IMR-90 (cell line): ENCODE data around the gene KRT16. TPM values are rescaled to one million over a fixed set of nuclear protein-coding genes. Genes with fewer than 3 reads are reported as not detected.

Experiments used
- ATAC-seq: fragments of 200-7000 bp; cut with Tn5 transposase; 2 replicates; pipeline ENCODE4 v1.9.1; 2020; ENCODE audit warnings: low read depth, mild to moderate bottlenecking, moderate library complexity
- BruUV-seq: library from RNA; stranded (reverse); fragments of 400-500 nt; replicated peaks from 2 replicates; lab custom pipeline; 2021; lab: Mats Ljungman, UMichigan
- CTCF ChIA-PET: fragments of 300-600 bp; formaldehyde crosslinking; extraction: SDS; loops from one replicate; lab custom pipeline; 2021; ENCODE audit warnings: antibody characterized with exemption; lab: Yijun Ruan, JAX
- POLR2A ChIA-PET: fragments of 300-600 bp; sonication (Branson Sonifier 250); formaldehyde crosslinking; loops from one replicate; lab custom pipeline; 2022; ENCODE audit warnings: antibody characterized with exemption; ENCODE audit not compliant: unreplicated experiment; lab: Charles Lee
- DNase-seq: peaks from one replicate; pipeline ENCODE4 v3.0.0; 2013
- H2AFZ ChIP-seq: replicated peaks from 2 replicates; pipeline ENCODE3; 2013; ENCODE audit warnings: low read length, mild to moderate bottlenecking; ENCODE audit not compliant: poor library complexity
- H2AK5ac ChIP-seq: 2 replicates; pipeline ENCODE4 v1.6.1; 2013; ENCODE audit warnings: low read depth, low read length, inconsistent platforms
- H2AK9ac ChIP-seq: replicated peaks from 2 replicates; pipeline ENCODE3; 2013; ENCODE audit warnings: mild to moderate bottlenecking, low read depth, low read length, moderate library complexity; ENCODE audit not compliant: poor library complexity
- H2BK120ac ChIP-seq: 2 replicates; pipeline ENCODE4 v1.6.1; 2013; ENCODE audit warnings: low read depth, low read length, inconsistent platforms
- H2BK15ac ChIP-seq: 3 replicates; pipeline ENCODE4 v1.6.1; 2013; ENCODE audit warnings: low read depth, low read length, inconsistent platforms
- H2BK20ac ChIP-seq: 2 replicates; pipeline ENCODE4 v1.6.1; 2013; ENCODE audit warnings: low read depth, mild to moderate bottlenecking, inconsistent platforms, low read length, moderate library complexity
- H2BK5ac ChIP-seq: 2 replicates; pipeline ENCODE4 v1.6.1; 2013; ENCODE audit warnings: mild to moderate bottlenecking, low read depth, low read length, inconsistent platforms; ENCODE audit not compliant: poor library complexity, severe bottlenecking
- H3K14ac ChIP-seq: replicated peaks from 2 replicates; pipeline ENCODE4 v1.6.1; 2013; ENCODE audit warnings: low read depth, low read length, inconsistent platforms
- H3K18ac ChIP-seq: 2 replicates; pipeline ENCODE4 v1.6.1; 2013; ENCODE audit warnings: low read depth, low read length, control low read depth
- H3K23ac ChIP-seq: 2 replicates; pipeline ENCODE4 v1.6.1; 2013; ENCODE audit warnings: low read depth, low read length, inconsistent platforms
- H3K27ac ChIP-seq: 2 replicates; pipeline ENCODE4 v1.5.1; 2013; ENCODE audit warnings: mild to moderate bottlenecking, control low read depth, low read length; ENCODE audit not compliant: insufficient read depth
- H3K27me3 ChIP-seq: 2 replicates; pipeline ENCODE4 v1.6.1; 2013; ENCODE audit warnings: low read length; ENCODE audit not compliant: control insufficient read depth, insufficient read depth
- H3K36me3 ChIP-seq: 2 replicates; pipeline ENCODE4 v1.6.1; 2013; ENCODE audit warnings: low read length, mixed read lengths; ENCODE audit not compliant: control insufficient read depth, insufficient read depth
- H3K4ac ChIP-seq: 2 replicates; pipeline ENCODE4 v1.6.1; 2013; ENCODE audit warnings: low read depth, low read length, inconsistent platforms
- H3K4me1 ChIP-seq: 2 replicates; pipeline ENCODE4 v1.6.1; 2013; ENCODE audit warnings: low read length, mixed read lengths; ENCODE audit not compliant: control insufficient read depth, insufficient read depth
- H3K4me2 ChIP-seq: 2 replicates; pipeline ENCODE4 v1.6.1; 2013; ENCODE audit warnings: low read depth, mild to moderate bottlenecking, control low read depth, low read length, moderate library complexity
- H3K4me3 ChIP-seq: 2 replicates; pipeline ENCODE4 v1.5.1; 2013; ENCODE audit warnings: low read depth, mild to moderate bottlenecking, control low read depth, low read length, moderate library complexity; ENCODE audit not compliant: insufficient read depth
- H3K56ac ChIP-seq: 2 replicates; pipeline ENCODE4 v1.6.1; 2013; ENCODE audit warnings: low read length, inconsistent platforms; ENCODE audit not compliant: insufficient read depth; ENCODE audit errors: extremely low read depth
- H3K79me1 ChIP-seq, 2 experiments: 2 replicates each; pipeline ENCODE4 v1.6.1; 2013; ENCODE audit warnings: low read length in 2 of 2, inconsistent platforms in 1 of 2, low read depth in 1 of 2
- H3K9ac ChIP-seq: 2 replicates; pipeline ENCODE4 v1.6.1; 2013; ENCODE audit warnings: low read depth, low read length, control low read depth
- H3K9me1 ChIP-seq: 2 replicates; pipeline ENCODE4 v1.6.1; 2013; ENCODE audit warnings: low read length, inconsistent platforms; ENCODE audit not compliant: insufficient read depth
- H3K9me3 ChIP-seq: 2 replicates; pipeline ENCODE4 v1.6.1; 2013; ENCODE audit warnings: low read length; ENCODE audit not compliant: control insufficient read depth, insufficient read depth
- H4K20me1 ChIP-seq: 2 replicates; pipeline ENCODE4 v1.6.1; 2013; ENCODE audit warnings: low read length, inconsistent platforms; ENCODE audit not compliant: insufficient read depth
- H4K5ac ChIP-seq: 2 replicates; pipeline ENCODE4 v1.6.1; 2013; ENCODE audit warnings: mild to moderate bottlenecking, low read depth, low read length, control low read depth
- H4K8ac ChIP-seq, 2 experiments: 2 replicates each; pipeline ENCODE4 v1.6.1; 2013; ENCODE audit warnings: low read depth in 2 of 2, low read length in 2 of 2, control low read depth in 1 of 2, inconsistent platforms in 1 of 2
- H4K91ac ChIP-seq: 2 replicates; pipeline ENCODE4 v1.6.1; 2013; ENCODE audit warnings: low read depth, low read length, inconsistent platforms; ENCODE audit not compliant: insufficient read depth
- BHLHE40 ChIP-seq: fragments of 150-350 bp; IDR thresholded peaks from 2 replicates; pipeline ENCODE4 v1.6.1; 2016; ENCODE audit warnings: mild to moderate bottlenecking, low read depth, low read length
- CEBPB ChIP-seq: IDR thresholded peaks from 2 replicates; pipeline ENCODE4 v1.6.1; 2012; ENCODE audit warnings: low read depth, low read length, improper control_type of control experiment
- CHD1 ChIP-seq: IDR thresholded peaks from 2 replicates; pipeline ENCODE4 v1.6.1; 2012; ENCODE audit warnings: low read depth, low read length, improper control_type of control experiment
- CTCF ChIP-seq: conservative IDR thresholded peaks from 2 replicates; pipeline ENCODE4 v1.5.1; 2012; ENCODE audit warnings: mild to moderate bottlenecking, low read depth, low read length, improper control_type of control experiment
- FOS ChIP-seq: fragments of 150-350 bp; IDR thresholded peaks from 2 replicates; pipeline ENCODE4 v1.6.1; 2016; ENCODE audit warnings: low read depth, low read length
- MAFK ChIP-seq: IDR thresholded peaks from 2 replicates; pipeline ENCODE4 v1.6.1; 2012; ENCODE audit warnings: low read depth, low read length, improper control_type of control experiment
- MXI1 ChIP-seq: IDR thresholded peaks from 2 replicates; pipeline ENCODE4 v1.6.1; 2012; ENCODE audit warnings: low read depth, mild to moderate bottlenecking, low read length, moderate library complexity, borderline replicate concordance
- NFE2L2 ChIP-seq: fragments of 150-350 bp; IDR thresholded peaks from 2 replicates; pipeline ENCODE4 v1.6.1; 2016; ENCODE audit warnings: low read depth, mild to moderate bottlenecking, low read length
- RAD21 ChIP-seq: IDR thresholded peaks from 2 replicates; pipeline ENCODE4 v1.6.1; 2012; ENCODE audit warnings: low read length, improper control_type of control experiment
- RCOR1 ChIP-seq: IDR thresholded peaks from 2 replicates; pipeline ENCODE4 v1.6.1; 2012; ENCODE audit warnings: mild to moderate bottlenecking, low read length, improper control_type of control experiment; ENCODE audit not compliant: insufficient replicate concordance
- RFX5 ChIP-seq: IDR thresholded peaks from 2 replicates; pipeline ENCODE4 v1.8.0; 2012; ENCODE audit warnings: low read depth, mild to moderate bottlenecking, low read length, moderate library complexity
- SMC3 ChIP-seq: fragments of 150-350 bp; IDR thresholded peaks from 2 replicates; pipeline ENCODE4 v1.6.1; 2016; ENCODE audit warnings: low read depth, mild to moderate bottlenecking, antibody characterized with exemption, low read length, moderate library complexity
- WGBS, 2 experiments: methylation state at CpG; one replicate each; pipeline versions ENCODE4 v1.1.5 to v1.1.7; 2013; ENCODE audit warnings: missing lambda C conversion rate in 2 of 2; ENCODE audit not compliant: insufficient read length in 1 of 2; ENCODE audit errors: extremely low coverage in 2 of 2; 5-methylcytosine and 5-hydroxymethylcytosine counted together
- dilution Hi-C: fragments of 300-500 bp; cut with HindIII; formaldehyde crosslinking; loops from one replicate; pipeline ENCODE4 v1.14.3; 2018; ENCODE audit warnings: low sequenced_read_pairs; ENCODE audit not compliant: unreplicated experiment
- in situ Hi-C: fragments of 300-500 bp; cut with MboI; formaldehyde crosslinking; loops from 3 replicates; pipeline ENCODE4 v1.14.3; 2019; ENCODE audit warnings: low sequenced_read_pairs, inconsistent platforms, mixed read lengths
- intact Hi-C: fragments of 100-400 bp; cut with micrococcal nuclease; formaldehyde crosslinking; loops from 2 replicates; pipeline ENCODE4 v1.10.0; 2022
- polyA plus RNA-seq, 3 experiments: library from polyadenylated mRNA; depleted of rRNA; stranded (reverse); fragments of >200 nt; gene quantifications; 2 replicates each; pipeline ENCODE4 v1.2.3, GENCODE V29; 2012; ENCODE audit warnings: low replicate concordance in 1 of 3
- total RNA-seq: library from RNA; depleted of rRNA; stranded (reverse); fragments of >200 nt; gene quantifications from 2 replicates; pipeline ENCODE4 v1.2.3, GENCODE V29; 2012

Gene KRT16
- total and polyA plus RNA-seq, 2 of the 4 experiments (the other 2 are of a cell fraction): not detected

GRCh38 chr17:41600318-41600717 lies 12.2 kb downstream of the KRT16 start:
- POLR2A ChIA-PET: no interaction called here
- in situ Hi-C loops: no loop called here

More at GRCh38 chr17:41600318-41600717, 12.2 kb downstream of the KRT16 start:
- Histone ChIP-seq H3K9me3 (no peaks in the 10 kb centered on the region), H3K18ac (no peak overlapping the region), H3K27ac (no peak overlapping the region), H2BK120ac (no peak overlapping the region), H2BK20ac (no peak overlapping the region), H4K91ac (no peak overlapping the region), H3K4me2 (no peak overlapping the region), H2BK5ac (no peak overlapping the region), H4K5ac (no peak overlapping the region), H3K56ac (no peak overlapping the region), H3K14ac (no peak overlapping the region), H4K8ac (no peak overlapping the region), H3K9ac (no peak overlapping the region), H3K27me3 (peaks cover 50% of the 10 kb centered on the region), H2AK9ac (no peak overlapping the region), H3K4me1 (no peaks in the 10 kb centered on the region), H3K4me3 (no peak overlapping the region), H3K36me3 (no peaks in the 10 kb centered on the region), H2AFZ (no peak overlapping the region), H4K20me1 (no peaks in the 10 kb centered on the region), H3K9me1 (no peaks in the 10 kb centered on the region), H3K79me1 (no peaks in the 10 kb centered on the region), H3K4ac (no peak overlapping the region), H2BK15ac (no peak overlapping the region), H3K23ac (no peak overlapping the region), H2AK5ac (no peak overlapping the region)
- no peak for DNase-seq
- CTCF ChIA-PET: interaction anchor here (1.3 kb wide), 1 partner anchor 51 kb away, joined by 4 read pairs; no protein-coding TSS in a partner anchor
- intact Hi-C loops (no loop called here), dilution Hi-C loops (no loop called here)
- BruUV-seq: no TSS peak
- no peak for TF ChIP-seq CTCF
- no peak for TF ChIP-seq SMC3
- TF ChIP-seq RAD21: no peak
- TF ChIP-seq BHLHE40: no peak
- no peak for TF ChIP-seq MXI1
- no peak for TF ChIP-seq RCOR1
- TF ChIP-seq CEBPB: no peak
- no peak for TF ChIP-seq MAFK
- TF ChIP-seq CHD1: no peak
- no peak for TF ChIP-seq RFX5
- TF ChIP-seq NFE2L2: no peak
- TF ChIP-seq FOS: no peak
- no CpG with 5 or more reads among the region's 4 CpGs for WGBS, 2 experiments
- no peak for ATAC-seq
